Aorta (tissue), 5 donors: ENCODE data around the gene CCL23. TPM values are rescaled to one million over a fixed set of nuclear protein-coding genes. Genes with fewer than 3 reads are reported as not detected.
"Not testable (repeated sequence)": the region's sequence is repeated elsewhere in the genome, so short reads cannot be mapped to it uniquely, and the experiment has no call there.

Source experiments
- ATAC-seq: fragments of 200-7000 bp; cut with Tn5 transposase; one replicate; pipeline ENCODE4 v1.9.1; 2022; ENCODE audit warnings: moderate library complexity; ENCODE audit not compliant: low FRiP score
- DNase-seq, 2 donors: peaks; one replicate each; pipeline ENCODE4 v3.0.0-alpha.2; 2020
- H3K27ac ChIP-seq, 2 donors: one replicate each; pipeline ENCODE4 v1.5.1; 2013; ENCODE audit warnings: low read length in 2 of 2, mild to moderate bottlenecking in 2 of 2, moderate library complexity in 2 of 2, control low read depth in 1 of 2, inconsistent platforms in 1 of 2, low read depth in 1 of 2
- H3K27me3 ChIP-seq, 2 donors: one replicate each; pipeline ENCODE4 v1.6.1; 2013; ENCODE audit warnings: control low read depth in 1 of 2, low read length in 1 of 2, mild to moderate bottlenecking in 1 of 2, moderate library complexity in 1 of 2; ENCODE audit not compliant: insufficient read depth in 2 of 2, control insufficient read depth in 1 of 2
- H3K36me3 ChIP-seq, 2 donors: one replicate each; pipeline ENCODE4 v1.6.1; 2013; ENCODE audit warnings: control low read depth in 1 of 2, low read length in 1 of 2, mild to moderate bottlenecking in 1 of 2; ENCODE audit not compliant: insufficient read depth in 2 of 2, control insufficient read depth in 1 of 2
- H3K4me1 ChIP-seq, 2 donors: one replicate each; pipeline ENCODE4 v1.6.1; 2013; ENCODE audit warnings: low read length in 2 of 2, control low read depth in 1 of 2, mild to moderate bottlenecking in 1 of 2, moderate library complexity in 1 of 2; ENCODE audit not compliant: insufficient read depth in 2 of 2, control insufficient read depth in 1 of 2
- H3K4me3 ChIP-seq, 2 donors: one replicate each; pipeline ENCODE4 v1.5.1; 2013; ENCODE audit warnings: low read length in 2 of 2, control low read depth in 1 of 2, mild to moderate bottlenecking in 1 of 2
- H3K9me3 ChIP-seq: one replicate; pipeline ENCODE4 v1.6.1; 2013; ENCODE audit warnings: mild to moderate bottlenecking, low read length; ENCODE audit not compliant: control insufficient read depth
- whole genome bisulfite sequencing, 2 donors: extraction: QIAGEN DNeasy Blood & Tissue Kit; methylation state at CpG; one replicate each; pipeline ENCODE4 v1.1.7; 2013; 5-methylcytosine and 5-hydroxymethylcytosine counted together
- intact Hi-C, 2 donors: fragments of 100-400 bp; cut with DNase I; formaldehyde crosslinking; loops; one replicate each; pipeline versions ENCODE4 v1.14.2 to v1.15.0; 2022
- polyA plus RNA-seq, 2 donors: library from polyadenylated mRNA; stranded (reverse); fragments of 200-250 nt; gene quantifications; one replicate each; pipeline ENCODE4 v1.2.3, GENCODE V29; 2013
- total RNA-seq, 2 donors: library from RNA; stranded (reverse); fragmentation: NEBNext Ultra II Directional; extraction: Animal tissue kit (Norgen Biotek cat#: 25700); gene quantifications; one replicate each; pipeline ENCODE4 v1.2.1, GENCODE V29; 2021
- donor health status: healthy with polysubstance abuse.
- donor health status: Bipolar disorder and iron deficiency.
- donor health status: DM: no; HTN: no; CAD: no.
- donor health status: DM: no; HTN: no; CAD: no.
- donor health status: DM: yes; HTN: yes; CAD: no.

Gene CCL23
- total and polyA plus RNA-seq, 4 donors = 5.6 to 8.6 TPM; not detected in 2

DNA sequence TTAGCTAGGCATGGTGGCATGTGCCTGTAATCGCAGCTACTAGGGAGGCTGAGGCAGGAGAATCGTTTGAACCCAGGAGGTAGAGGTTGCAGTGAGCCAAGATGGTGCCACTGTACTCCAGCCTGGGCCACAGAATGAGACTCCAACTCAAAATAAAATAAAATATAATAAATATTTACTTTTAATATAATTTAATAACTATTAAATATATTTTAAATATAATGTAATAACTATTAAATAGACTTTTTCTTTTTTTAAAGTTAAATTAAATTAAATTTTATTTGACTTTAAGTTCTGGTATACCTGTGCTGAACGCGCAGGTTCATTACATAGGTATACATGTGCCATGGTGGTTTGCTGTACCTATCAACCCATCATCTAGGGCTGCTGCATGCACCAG is 1.9 kb downstream of the CCL23 start:
- H3K36me3 ChIP-seq, DNase-seq, H3K4me3 ChIP-seq, ATAC-seq, intact Hi-C loops, H3K4me1 ChIP-seq, H3K27ac ChIP-seq, H3K9me3 ChIP-seq, H3K27me3 ChIP-seq: not testable (repeated sequence)
- WGBS, 2 donors = 89 to 92% methylated on average over 4 of the region's 4 CpGs

DNA sequence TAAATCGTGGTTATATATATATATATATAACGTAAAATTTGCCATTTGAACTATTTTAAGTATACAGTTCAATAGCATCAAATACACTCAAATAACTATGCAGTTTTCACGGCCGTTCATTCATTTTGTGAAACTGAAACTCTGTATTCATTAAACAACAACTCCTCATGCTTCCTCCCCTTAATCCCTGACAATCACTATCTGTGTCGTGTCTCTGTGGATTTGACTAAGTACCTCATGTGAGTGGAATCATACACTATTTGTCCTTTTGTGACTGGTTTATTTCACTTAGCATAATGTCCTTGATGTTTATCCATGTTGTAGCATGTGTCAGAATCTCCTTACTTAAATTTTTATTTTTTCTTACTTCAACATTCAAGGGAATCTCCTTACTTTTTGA is 2.8 kb downstream of the CCL23 start:
- intact Hi-C loops = no loop called here
- no peaks in the 10 kb centered on the region for H3K36me3 ChIP-seq
- DNase-seq = no peak
- no peak overlapping the region for H3K4me3 ChIP-seq
- 71 to 76% methylated on average over 5 of the region's 5 CpGs for WGBS, 2 donors
- H3K4me1 ChIP-seq = no peaks in the 10 kb centered on the region
- H3K9me3 ChIP-seq = peaks cover 7% of the 10 kb centered on the region
- no peak overlapping the region for H3K27ac ChIP-seq
- no peak for ATAC-seq
- no peaks in the 10 kb centered on the region for H3K27me3 ChIP-seq

GRCh38 chr17:36011201-36011600 is 6.6 kb downstream of the CCL23 start:
- 66 to 70% methylated on average over 2 of the region's 2 CpGs for WGBS, 2 donors
- intact Hi-C loops = no loop called here
- Histone ChIP-seq H3K4me1 (no peaks in the 10 kb centered on the region), H3K9me3 (peaks cover 7% of the 10 kb centered on the region), H3K4me3 (no peak overlapping the region), H3K27me3 (no peaks in the 10 kb centered on the region), H3K36me3 (no peaks in the 10 kb centered on the region), H3K27ac (no peak overlapping the region)
- DNase-seq = no peak
- ATAC-seq = no peak

- DNase-seq (no peak), ATAC-seq (no peak)
- Histone ChIP-seq H3K9me3 (peaks cover 7% of the 10 kb centered on the region), H3K4me3 (no peak overlapping the region), H3K36me3 (no peaks in the 10 kb centered on the region), H3K27ac (no peak overlapping the region), H3K27me3 (no peaks in the 10 kb centered on the region), H3K4me1 (no peaks in the 10 kb centered on the region)
- 78 to 82% methylated on average over 14 of the region's 14 CpGs for WGBS, 2 donors
- intact Hi-C loops = loop anchor here in 1 of 2 donors (10.0 kb wide), 1 partner anchor 54 kb away; no protein-coding TSS in a partner anchor
Observed at GRCh38 chr17:36008998-36009665, 8.6 kb downstream of the CCL23 start.

DNA sequence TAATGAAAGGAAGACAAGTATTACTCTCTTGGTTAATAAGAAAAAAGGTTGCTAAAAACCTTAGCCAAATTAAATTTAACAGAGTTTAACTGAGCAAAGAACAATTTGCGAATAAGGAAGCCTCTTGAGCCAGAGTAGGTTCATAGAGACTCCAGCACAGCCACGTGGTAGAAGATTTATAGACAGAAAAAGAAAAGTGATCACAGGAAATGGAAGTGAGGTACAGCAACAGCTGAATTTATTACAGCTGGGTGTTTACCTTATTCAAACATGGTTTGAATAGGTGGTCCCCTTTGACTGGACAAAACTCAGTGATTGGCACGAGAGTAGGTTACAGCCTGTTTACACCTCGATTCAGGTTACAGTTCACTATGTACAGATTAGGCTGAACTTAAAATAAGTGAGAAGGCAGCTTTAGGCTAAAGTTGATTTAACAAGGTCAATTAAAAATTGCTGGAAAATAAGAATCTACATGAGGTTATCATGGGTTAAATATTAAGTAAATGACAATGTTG is 13.1 kb downstream of the CCL23 start:
- intact Hi-C loops = loop anchor here in 1 of 2 donors (10.0 kb wide), 1 partner anchor 50 kb away; no protein-coding TSS in a partner anchor
- 36 to 38% methylated on average over 4 of the region's 4 CpGs for WGBS, 2 donors
- Histone ChIP-seq H3K36me3 (no peaks in the 10 kb centered on the region), H3K4me3 (no peak overlapping the region), H3K27ac (no peak overlapping the region), H3K27me3 (no peaks in the 10 kb centered on the region), H3K4me1 (no peaks in the 10 kb centered on the region), H3K9me3 (no peaks in the 10 kb centered on the region)
- no peak for DNase-seq
- no peak for ATAC-seq

- H3K27me3 ChIP-seq = no peaks in the 10 kb centered on the region
- no peaks in the 10 kb centered on the region for H3K4me1 ChIP-seq
- DNase-seq (no peak), ATAC-seq (no peak)
- no peaks in the 10 kb centered on the region for H3K36me3 ChIP-seq
- no peak overlapping the region for H3K4me3 ChIP-seq
- intact Hi-C loops = loop anchor here in 1 of 2 donors (10.0 kb wide), 1 partner anchor 48 kb away; no protein-coding TSS in a partner anchor
- H3K9me3 ChIP-seq = no peaks in the 10 kb centered on the region
- WGBS, 2 donors = 76 to 82% methylated on average over 7 of the region's 7 CpGs
- no peak overlapping the region for H3K27ac ChIP-seq
Observed at GRCh38 chr17:36002631-36003030, 15.1 kb downstream of the CCL23 start.

- H3K27ac ChIP-seq = no peak overlapping the region
- intact Hi-C loops = loop anchor here in 1 of 2 donors (10.0 kb wide), 1 partner anchor 47 kb away; no protein-coding TSS in a partner anchor
- WGBS, 2 donors = 77 to 79% methylated on average over 6 of the region's 6 CpGs
- H3K9me3 ChIP-seq = no peaks in the 10 kb centered on the region
- peak; percentile 39 for ATAC-seq
- H3K27me3 ChIP-seq = no peaks in the 10 kb centered on the region
- H3K36me3 ChIP-seq = no peaks in the 10 kb centered on the region
- DNase-seq = no peak
- no peak overlapping the region for H3K4me3 ChIP-seq
- no peaks in the 10 kb centered on the region for H3K4me1 ChIP-seq
Observed at GRCh38 chr17:36001862-36002603, 15.7 kb downstream of the CCL23 start.

DNA sequence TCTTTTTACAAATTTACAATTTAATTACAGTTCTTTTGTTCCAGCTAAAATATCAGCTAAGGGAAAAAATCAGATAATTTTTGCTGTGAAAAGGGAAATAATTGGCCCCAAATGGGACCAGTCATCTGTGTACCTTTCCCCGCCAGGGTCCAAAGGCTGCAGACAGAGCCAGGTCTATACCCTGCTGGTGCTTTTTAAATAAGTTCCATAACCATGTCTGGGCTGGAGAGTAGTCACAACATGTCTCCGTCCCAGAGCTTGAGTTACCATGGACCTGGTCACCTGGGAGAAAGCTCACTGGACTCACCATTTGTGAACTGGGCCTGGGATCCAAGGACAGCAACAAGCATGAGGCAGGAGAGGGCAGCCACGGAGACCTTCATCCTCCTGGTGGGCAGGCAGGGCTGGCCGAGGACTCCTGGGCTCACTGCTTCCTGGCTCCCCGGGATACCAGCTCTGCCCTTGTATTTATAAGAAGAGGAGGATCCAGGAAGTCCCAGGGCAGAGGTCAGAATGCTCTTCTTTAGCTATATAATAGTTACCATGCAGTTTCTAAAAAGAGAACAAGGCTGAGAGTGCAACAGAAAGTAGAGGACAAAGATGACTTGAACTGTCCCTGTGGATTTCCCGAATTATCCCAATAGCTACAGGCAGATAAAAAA is 16.5 kb downstream of the CCL23 start, which contains the start of gene CCL15:
CCL15 (minus strand) TSS at position 444 of the 662 bp plus-strand sequence; CDS start at position 383, 61 bp downstream.
- intact Hi-C loops = loop anchor here in 1 of 2 donors (10.0 kb wide), 1 partner anchor 46 kb away; no protein-coding TSS in a partner anchor
- WGBS, 2 donors = 54 to 58% methylated on average over 6 of the region's 6 CpGs
- Histone ChIP-seq H3K4me1 (no peaks in the 10 kb centered on the region), H3K36me3 (no peaks in the 10 kb centered on the region), H3K4me3 (no peak within 1 kb of the TSS), H3K27me3 (no peaks in the 10 kb centered on the region), H3K9me3 (no peaks in the 10 kb centered on the region), H3K27ac (no peak within 1 kb of the TSS)
- DNase-seq (no peak), ATAC-seq (no peak)
